Loucy (cell line): ENCODE results near the gene KCNQ2.

Experiments used
- EZH2phosphoT487 ChIP-seq: fragments of 200-600 bp; IDR thresholded peaks from 2 replicates; pipeline ENCODE4 v1.6.1; 2018; ENCODE audit warnings: antibody characterized with exemption, mild to moderate bottlenecking, moderate library complexity, borderline replicate concordance
- TF ChIP-seq, protein P1 (sequence below): fragments of 200-600 bp; sonication (generic); conservative IDR thresholded peaks from 2 replicates; pipeline ENCODE4 v1.5.1; 2014; ENCODE audit warnings: mild to moderate bottlenecking, antibody characterized with exemption, low read length

DNA sequence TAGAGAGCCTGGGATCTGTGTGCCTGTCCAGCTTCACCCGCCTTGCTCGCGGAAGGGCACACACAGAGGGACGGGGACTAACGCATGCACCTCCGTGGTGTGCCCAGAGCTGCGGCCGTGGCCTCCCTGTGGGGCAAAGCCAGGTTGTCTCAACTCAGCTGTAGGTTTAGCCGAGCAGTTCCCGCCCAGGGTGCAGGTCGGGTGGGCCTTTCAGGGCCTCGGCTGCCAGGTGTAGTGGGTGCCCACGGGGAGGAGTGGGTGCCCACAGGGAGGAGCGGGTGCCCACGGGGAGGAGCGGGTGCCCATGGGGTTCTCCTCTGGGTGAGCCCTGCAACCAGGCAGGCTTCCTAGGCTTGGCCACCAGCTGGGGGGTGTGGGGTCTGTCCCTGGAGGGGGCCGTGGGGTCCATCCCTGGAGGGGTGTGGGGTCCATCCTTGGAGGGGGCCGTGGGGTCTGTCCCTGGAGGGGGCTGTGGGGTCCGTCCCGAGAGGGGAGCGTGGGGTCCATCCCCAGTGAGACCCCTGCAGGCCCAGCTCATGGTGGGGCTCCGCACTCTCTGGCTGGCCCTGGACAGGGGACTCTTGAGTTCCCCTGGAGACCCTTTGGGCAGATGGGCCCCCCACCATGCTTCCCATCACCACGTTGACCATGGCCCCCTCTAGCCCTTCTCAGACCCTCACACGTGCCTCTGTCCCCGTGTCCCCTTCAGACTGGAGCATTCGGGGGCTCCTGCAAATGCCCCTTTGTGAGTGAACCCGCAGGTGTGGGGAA is 73.5 kb downstream of the KCNQ2 start:
- TF ChIP-seq, protein P1, sequence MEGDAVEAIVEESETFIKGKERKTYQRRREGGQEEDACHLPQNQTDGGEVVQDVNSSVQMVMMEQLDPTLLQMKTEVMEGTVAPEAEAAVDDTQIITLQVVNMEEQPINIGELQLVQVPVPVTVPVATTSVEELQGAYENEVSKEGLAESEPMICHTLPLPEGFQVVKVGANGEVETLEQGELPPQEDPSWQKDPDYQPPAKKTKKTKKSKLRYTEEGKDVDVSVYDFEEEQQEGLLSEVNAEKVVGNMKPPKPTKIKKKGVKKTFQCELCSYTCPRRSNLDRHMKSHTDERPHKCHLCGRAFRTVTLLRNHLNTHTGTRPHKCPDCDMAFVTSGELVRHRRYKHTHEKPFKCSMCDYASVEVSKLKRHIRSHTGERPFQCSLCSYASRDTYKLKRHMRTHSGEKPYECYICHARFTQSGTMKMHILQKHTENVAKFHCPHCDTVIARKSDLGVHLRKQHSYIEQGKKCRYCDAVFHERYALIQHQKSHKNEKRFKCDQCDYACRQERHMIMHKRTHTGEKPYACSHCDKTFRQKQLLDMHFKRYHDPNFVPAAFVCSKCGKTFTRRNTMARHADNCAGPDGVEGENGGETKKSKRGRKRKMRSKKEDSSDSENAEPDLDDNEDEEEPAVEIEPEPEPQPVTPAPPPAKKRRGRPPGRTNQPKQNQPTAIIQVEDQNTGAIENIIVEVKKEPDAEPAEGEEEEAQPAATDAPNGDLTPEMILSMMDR, result no peak
- TF ChIP-seq EZH2phosphoT487, result no peak
